Peyer's patch (tissue), 4 donors: Measurements from ENCODE around the gene LCP1.

ENCODE experiments used
- POLR2A ChIP-seq, 2 donors: fragments of 450-650 bp; IDR thresholded peaks; one replicate each; pipeline ENCODE4 v1.5.1; 2017; ENCODE audit warnings: antibody characterized with exemption in 2 of 2, mild to moderate bottlenecking in 2 of 2, moderate library complexity in 2 of 2
- TF ChIP-seq, protein P1 (sequence below), 6 experiments: fragments of 450-650 bp in 4 of 6; fragments of 200-600 bp in 2 of 6; sonication (generic) in 1 of 6; IDR thresholded peaks; one replicate each; pipeline ENCODE4 v1.5.1; 2017 to 2019; ENCODE audit warnings: antibody characterized with exemption in 6 of 6, mild to moderate bottlenecking in 3 of 6, moderate library complexity in 1 of 6

DNA sequence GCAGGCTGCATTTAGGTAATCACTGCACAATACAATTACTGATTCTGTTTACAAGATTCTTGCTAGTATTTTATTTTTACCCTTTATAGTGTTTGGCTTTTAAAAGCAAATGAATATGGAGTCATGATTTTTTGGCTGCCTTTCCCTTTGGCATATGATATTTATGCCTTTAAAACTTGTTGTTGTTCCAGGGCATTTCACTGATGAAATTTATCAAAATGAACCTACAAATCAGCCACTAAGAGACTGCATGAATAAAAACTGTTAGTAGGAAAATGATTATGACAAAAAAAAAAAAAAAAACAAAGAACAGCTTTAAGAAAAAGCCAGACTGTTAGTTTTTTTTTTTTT is 79.7 kb downstream of the LCP1 start:
- TF ChIP-seq, protein P1, sequence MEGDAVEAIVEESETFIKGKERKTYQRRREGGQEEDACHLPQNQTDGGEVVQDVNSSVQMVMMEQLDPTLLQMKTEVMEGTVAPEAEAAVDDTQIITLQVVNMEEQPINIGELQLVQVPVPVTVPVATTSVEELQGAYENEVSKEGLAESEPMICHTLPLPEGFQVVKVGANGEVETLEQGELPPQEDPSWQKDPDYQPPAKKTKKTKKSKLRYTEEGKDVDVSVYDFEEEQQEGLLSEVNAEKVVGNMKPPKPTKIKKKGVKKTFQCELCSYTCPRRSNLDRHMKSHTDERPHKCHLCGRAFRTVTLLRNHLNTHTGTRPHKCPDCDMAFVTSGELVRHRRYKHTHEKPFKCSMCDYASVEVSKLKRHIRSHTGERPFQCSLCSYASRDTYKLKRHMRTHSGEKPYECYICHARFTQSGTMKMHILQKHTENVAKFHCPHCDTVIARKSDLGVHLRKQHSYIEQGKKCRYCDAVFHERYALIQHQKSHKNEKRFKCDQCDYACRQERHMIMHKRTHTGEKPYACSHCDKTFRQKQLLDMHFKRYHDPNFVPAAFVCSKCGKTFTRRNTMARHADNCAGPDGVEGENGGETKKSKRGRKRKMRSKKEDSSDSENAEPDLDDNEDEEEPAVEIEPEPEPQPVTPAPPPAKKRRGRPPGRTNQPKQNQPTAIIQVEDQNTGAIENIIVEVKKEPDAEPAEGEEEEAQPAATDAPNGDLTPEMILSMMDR (IDR thresholded peaks at IDR 0.05) = no peak
- TF ChIP-seq POLR2A (IDR thresholded peaks at IDR 0.05) = no peak
